Measurements from ENCODE around the gene MAFF. TPM values are rescaled to one million over a fixed set of nuclear protein-coding genes. Genes with fewer than 3 reads are reported as not detected.

Gene MAFF
- total RNA-seq, 1 experiment from 2014 or later, result 5.8 TPM

DNA sequence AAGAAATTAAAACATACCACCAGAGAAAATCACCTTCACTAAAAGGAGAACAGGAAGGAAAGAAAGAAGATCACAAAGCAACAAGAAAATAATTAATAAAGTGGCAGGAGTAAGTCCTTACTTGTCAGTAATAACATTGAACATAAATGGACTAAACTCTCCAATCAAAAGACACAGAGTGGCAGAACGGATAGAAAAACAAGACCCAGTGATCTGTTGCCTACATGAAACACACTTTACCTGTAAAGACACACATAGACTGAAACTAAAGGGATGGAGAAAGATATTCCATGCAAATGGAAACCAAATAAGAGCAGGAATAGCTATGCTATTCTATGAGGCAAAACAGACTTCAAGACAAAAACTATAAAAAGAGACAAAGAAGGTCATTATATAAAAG is 46.1 kb upstream of the MAFF start:
- no peak overlapping the region for H3K27ac Mint-ChIP-seq
- no peak overlapping the region for H3K18ac ChIP-seq (ENCODE audit: insufficient read length, low read depth, low read length)
- no peak overlapping the region for H4K5ac ChIP-seq (ENCODE audit: insufficient read length, low read depth, low read length)
- H3K27me3 Mint-ChIP-seq (ENCODE audit: low read depth), result no peaks in the 10 kb centered on the region; the same call in 1 of the 2 replicates
- H3K4me3 Mint-ChIP-seq, result no peak overlapping the region
- no peak overlapping the region for H3K56ac ChIP-seq (ENCODE audit: insufficient read length, low read depth, low read length)
- H2BK5ac ChIP-seq (ENCODE audit: insufficient read length, low read length), result no peak overlapping the region
- H4K20me1 ChIP-seq (ENCODE audit: control insufficient read depth, insufficient read depth, insufficient read length), result no peaks in the 10 kb centered on the region
- no peak overlapping the region for H2AK5ac ChIP-seq (ENCODE audit: insufficient read length, low read length)
- H3K4me1 ChIP-seq (ENCODE audit: insufficient read depth, low read length), result no peaks in the 10 kb centered on the region
- no peak overlapping the region for H3K27ac ChIP-seq (ENCODE audit: insufficient read length, low read depth, low read length)
- H2BK120ac ChIP-seq (ENCODE audit: low read depth, low read length, poor library complexity, severe bottlenecking), result no peak overlapping the region
- no peak overlapping the region for H3K14ac ChIP-seq (ENCODE audit: insufficient read depth, low read length)
- no peaks in the 10 kb centered on the region for H3K36me3 Mint-ChIP-seq (ENCODE audit: insufficient read depth in 1 of 3, low read depth in 3 of 3)
- no peaks in the 10 kb centered on the region for H3K23me2 ChIP-seq (ENCODE audit: insufficient read length, low read depth, low read length, poor library complexity, severe bottlenecking)
- H3K4ac ChIP-seq (ENCODE audit: low read depth, low read length), result no peak overlapping the region
- peaks cover 11 to 18% of the 10 kb centered on the region in 2 experiments for H3K4me1 Mint-ChIP-seq
- no peaks in the 10 kb centered on the region for H3K79me1 ChIP-seq (ENCODE audit: insufficient read depth, low read depth, low read length, poor library complexity, severe bottlenecking)
- H2BK12ac ChIP-seq (ENCODE audit: insufficient read length, low read depth, low read length), result no peak overlapping the region
- H3K27me3 ChIP-seq (ENCODE audit: insufficient read depth, low read length), result no peaks in the 10 kb centered on the region
- TF ChIP-seq, protein P1, sequence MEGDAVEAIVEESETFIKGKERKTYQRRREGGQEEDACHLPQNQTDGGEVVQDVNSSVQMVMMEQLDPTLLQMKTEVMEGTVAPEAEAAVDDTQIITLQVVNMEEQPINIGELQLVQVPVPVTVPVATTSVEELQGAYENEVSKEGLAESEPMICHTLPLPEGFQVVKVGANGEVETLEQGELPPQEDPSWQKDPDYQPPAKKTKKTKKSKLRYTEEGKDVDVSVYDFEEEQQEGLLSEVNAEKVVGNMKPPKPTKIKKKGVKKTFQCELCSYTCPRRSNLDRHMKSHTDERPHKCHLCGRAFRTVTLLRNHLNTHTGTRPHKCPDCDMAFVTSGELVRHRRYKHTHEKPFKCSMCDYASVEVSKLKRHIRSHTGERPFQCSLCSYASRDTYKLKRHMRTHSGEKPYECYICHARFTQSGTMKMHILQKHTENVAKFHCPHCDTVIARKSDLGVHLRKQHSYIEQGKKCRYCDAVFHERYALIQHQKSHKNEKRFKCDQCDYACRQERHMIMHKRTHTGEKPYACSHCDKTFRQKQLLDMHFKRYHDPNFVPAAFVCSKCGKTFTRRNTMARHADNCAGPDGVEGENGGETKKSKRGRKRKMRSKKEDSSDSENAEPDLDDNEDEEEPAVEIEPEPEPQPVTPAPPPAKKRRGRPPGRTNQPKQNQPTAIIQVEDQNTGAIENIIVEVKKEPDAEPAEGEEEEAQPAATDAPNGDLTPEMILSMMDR (conservative IDR thresholded peaks at IDR 0.05), result no peak
- H3K9me3 Mint-ChIP-seq, result no peaks in the 10 kb centered on the region
- no peak overlapping the region for H3K23ac ChIP-seq (ENCODE audit: insufficient read length, low read depth, low read length)
- H4K91ac ChIP-seq (ENCODE audit: insufficient read length, low read depth, low read length), result no peak overlapping the region
- DNase-seq, result no peak
- H2BK20ac ChIP-seq (ENCODE audit: low read depth, low read length, poor library complexity, severe bottlenecking), result no peak overlapping the region
- H3T11ph ChIP-seq (ENCODE audit: low read length), result no peak overlapping the region
- no peak overlapping the region for H3K4me2 ChIP-seq (ENCODE audit: insufficient read depth, insufficient read length, low read length)
- no CpG with 5 or more reads among the region's 1 CpG for WGBS (ENCODE audit: extremely low coverage, insufficient read length, low lambda C conversion rate)
- H3K79me2 ChIP-seq (ENCODE audit: insufficient read depth, low read length), result no peaks in the 10 kb centered on the region
- no peak overlapping the region for H4K8ac ChIP-seq (replicated peaks; ENCODE audit: insufficient read length, low read depth, low read length)
- no peak overlapping the region for H2BK15ac ChIP-seq (ENCODE audit: low read depth, low read length)
- H3K9me3 ChIP-seq (ENCODE audit: control insufficient read depth, low read depth, low read length), result no peaks in the 10 kb centered on the region
- H2AFZ ChIP-seq (ENCODE audit: low read length), result no peak overlapping the region
- H3K9ac ChIP-seq (ENCODE audit: extremely low read depth, insufficient read length, low read length), result no peak overlapping the region
